GM19351 (cell line): ENCODE data around the gene PRKACA.

Source experiments
- ATAC-seq: cut with Tn5 transposase; IDR thresholded peaks from one replicate; pipeline ENCODE4 v1.9.1; 2021; ENCODE audit warnings: mild to moderate bottlenecking, moderate library complexity; ENCODE audit not compliant: unreplicated experiment

PRKACA gene

GRCh38 chr19:14118165-14119051 lies 846 bp upstream of the PRKACA start:
- peak; percentile 24 for ATAC-seq

- no peak for ATAC-seq
Measured at GRCh38 chr19:14116918-14117578, 514 bp downstream of the PRKACA start.

GRCh38 chr19:14116525-14116917 lies 1.0 kb downstream of the PRKACA start:
- no peak for ATAC-seq

- ATAC-seq: no peak
Measured at GRCh38 chr19:14115756-14116155, 1.8 kb downstream of the PRKACA start.

- ATAC-seq: no peak
Measured at GRCh38 chr19:14114854-14115253, 2.7 kb downstream of the PRKACA start.

DNA sequence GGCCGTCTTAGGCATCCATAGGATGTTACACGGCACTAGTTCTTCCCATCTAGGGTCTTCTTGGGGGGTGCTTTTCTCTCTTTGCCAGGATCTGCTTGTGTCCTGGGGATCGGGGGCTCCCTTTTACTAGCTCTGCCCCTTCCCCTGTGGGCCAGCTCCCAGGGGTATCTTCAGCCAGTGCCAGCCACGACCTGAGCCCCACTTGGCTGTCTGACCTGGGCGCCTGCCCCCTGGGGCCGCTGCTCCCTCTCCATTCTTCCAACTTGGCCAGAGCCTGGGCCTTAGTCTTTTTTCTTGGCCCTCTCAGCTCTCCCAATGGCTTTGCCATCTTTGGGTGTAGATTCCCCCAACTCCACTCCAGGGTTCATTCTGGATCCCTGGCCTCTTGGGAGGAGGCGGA lies 3.1 kb downstream of the PRKACA start:
- ATAC-seq: no peak

- no peak for ATAC-seq
Measured at GRCh38 chr19:14113762-14114414, 3.7 kb downstream of the PRKACA start.

GRCh38 chr19:14112809-14113385 lies 4.7 kb downstream of the PRKACA start:
- ATAC-seq: no peak

DNA sequence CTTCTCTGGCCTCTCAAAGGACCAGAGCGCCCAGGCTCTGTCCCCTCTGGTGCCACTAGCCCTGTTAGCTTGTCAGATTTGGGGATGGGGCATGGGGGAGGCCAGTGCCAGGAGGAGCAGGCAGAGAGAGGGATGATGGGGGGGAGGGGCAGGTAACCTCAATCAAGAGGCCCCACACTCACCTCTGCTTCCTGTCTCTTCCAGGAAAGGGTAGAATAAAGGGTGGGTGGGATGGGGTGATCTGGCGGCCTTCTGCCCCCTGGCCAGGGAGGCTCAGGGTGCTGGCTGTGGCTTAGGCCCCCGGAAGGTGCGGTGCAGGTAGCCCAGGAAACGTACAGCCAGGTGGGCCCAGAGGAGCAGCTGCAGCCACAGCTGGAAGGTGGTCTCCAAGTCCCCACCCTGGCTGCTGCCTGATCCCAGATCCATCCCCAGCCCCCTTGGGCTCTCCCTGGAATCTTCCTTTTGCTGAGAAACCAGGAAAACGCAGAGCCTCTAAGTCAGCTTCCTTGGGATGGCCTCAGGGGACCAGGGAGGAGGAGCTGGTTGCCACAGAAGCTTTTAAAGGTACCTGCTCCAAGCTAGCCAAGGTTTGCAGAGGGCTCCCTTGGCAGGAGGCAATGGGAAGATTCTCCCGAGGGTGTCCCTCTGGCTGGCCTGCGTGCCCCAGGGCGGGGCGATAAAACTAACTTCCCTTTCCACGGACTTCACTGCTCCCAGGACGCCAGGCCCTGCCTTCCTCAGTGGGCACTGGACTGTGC lies 5.3 kb downstream of the PRKACA start:
- no peak for ATAC-seq

DNA sequence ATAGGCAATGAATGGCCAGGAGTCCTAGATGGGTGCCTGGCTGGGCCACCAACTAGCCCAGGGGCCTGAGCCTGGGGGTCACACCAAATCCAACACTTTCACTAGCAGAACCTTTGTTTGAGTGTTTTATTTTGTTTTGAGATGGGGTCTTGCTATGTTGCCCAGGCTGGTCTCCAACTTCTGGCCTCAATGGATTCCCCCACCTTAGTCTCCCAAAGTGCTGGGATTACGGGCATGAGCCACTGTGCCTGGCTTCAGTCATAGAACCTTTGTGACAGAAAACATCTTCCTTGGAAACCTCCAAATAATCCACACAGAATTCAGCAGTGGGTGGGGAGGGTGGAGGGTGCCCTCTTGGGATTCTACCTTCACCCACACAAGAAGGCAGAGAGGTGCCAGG lies 6.1 kb downstream of the PRKACA start:
- no peak for ATAC-seq

DNA sequence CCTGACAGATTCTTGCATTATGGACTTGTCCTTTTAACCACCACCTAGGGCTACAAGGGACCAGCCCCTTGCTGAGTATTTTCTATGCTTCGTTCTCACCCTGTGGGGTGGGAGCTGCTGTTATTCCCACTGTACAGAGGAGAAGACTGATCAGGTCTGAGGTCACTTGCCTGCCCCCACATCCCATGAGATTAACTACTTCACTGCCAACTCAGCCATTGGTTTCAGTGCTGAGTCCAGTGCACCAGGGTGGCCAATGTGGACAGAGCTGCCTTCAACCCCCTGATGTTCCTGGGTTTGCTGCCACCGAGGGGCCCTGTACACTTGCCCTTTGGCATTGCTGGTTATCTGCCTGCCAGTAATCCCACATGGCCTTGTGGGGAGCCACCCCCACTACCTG lies 6.9 kb downstream of the PRKACA start:
- no peak for ATAC-seq

GRCh38 chr19:14107581-14108461 lies 9.7 kb downstream of the PRKACA start:
- ATAC-seq: no peak

DNA sequence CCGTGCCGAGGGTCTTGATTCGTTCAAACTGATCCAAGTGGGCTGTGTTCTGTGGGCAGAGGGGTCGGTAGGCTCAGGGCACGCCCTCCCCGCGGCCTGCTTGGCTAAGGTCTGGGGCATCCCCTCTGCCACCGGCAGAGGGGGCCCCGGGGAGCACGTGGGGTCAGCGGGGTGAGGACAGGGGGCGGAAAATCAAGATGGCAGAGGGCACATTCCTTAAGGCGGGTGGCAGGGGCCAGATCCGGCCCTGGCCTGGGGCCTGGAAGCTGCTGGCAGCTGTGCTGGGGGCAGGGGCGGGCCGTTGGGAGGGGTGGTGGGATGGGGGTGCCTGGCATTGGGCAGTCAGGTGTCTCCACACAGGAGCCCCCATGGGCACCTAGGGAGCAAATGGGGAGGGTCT lies 10.7 kb downstream of the PRKACA start:
- no peak for ATAC-seq

DNA sequence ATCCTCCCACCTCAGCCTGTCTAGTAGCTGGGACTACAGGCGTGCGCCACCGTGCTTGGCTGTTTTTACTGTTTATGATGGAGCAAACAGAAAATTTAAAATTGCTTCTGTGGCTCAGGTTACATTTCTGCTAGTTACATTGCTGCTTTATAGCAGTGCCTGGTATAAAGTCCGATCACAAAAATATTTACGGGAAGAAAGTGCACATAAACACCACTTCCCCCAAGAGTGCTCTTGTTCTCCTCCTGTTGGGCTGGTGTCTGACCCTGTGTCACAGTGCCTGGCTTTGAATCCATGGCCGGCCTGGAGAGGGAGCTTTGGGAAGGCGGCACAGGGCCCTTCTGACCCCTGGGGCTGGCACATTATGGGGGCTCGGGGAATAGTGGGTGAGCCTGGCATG lies 11.9 kb downstream of the PRKACA start:
- ATAC-seq: no peak

DNA sequence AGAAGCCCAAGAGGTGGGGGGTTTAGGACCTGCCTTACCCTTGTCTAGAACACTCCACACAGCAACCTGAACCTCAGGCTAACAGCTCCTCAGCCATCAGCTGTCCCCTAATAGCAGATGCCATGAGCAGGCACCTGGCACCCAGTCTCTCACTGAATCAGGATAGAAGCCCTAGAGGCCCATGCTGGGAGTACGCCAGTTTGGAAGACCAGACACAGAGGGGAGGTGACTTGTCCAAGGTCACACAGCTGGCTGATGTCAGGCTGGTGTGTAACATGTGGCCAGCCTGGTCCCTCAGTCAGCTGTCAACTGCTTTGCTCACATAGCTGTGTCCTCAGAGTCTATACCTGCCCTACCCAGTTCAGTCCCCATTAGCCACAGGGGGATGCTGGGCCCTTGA lies 14.3 kb downstream of the PRKACA start:
- no peak for ATAC-seq

GRCh38 chr19:14102756-14103155 lies 14.8 kb downstream of the PRKACA start:
- no peak for ATAC-seq

DNA sequence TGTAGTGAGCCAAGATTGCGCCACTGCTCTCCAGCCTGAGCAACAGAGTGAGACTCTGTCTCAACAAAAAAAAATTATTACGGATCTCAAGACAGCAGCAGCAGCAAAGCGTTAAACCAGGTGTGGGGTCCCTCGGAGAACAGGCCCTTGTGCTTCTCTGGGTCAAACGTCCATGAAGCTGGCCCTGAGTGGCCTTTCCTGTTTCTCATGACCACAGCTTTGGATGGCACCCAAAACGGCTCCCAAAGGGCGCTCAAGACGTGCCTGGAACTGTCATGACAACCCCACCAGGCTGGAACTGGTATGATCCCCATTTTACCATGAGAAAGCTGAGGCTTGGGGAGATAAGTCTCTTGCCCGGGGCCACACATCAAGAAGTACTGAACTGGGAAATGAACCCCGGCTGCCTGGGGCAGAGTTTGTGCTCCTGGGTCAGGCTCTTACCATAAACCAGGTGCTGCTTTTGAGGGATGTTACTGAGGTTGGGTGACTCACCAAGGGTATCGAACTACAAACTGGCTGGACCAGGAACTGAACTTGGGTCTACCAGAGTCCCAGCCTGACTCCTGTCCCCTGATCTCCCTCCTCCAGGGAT lies 15.4 kb downstream of the PRKACA start:
- ATAC-seq: no peak

DNA sequence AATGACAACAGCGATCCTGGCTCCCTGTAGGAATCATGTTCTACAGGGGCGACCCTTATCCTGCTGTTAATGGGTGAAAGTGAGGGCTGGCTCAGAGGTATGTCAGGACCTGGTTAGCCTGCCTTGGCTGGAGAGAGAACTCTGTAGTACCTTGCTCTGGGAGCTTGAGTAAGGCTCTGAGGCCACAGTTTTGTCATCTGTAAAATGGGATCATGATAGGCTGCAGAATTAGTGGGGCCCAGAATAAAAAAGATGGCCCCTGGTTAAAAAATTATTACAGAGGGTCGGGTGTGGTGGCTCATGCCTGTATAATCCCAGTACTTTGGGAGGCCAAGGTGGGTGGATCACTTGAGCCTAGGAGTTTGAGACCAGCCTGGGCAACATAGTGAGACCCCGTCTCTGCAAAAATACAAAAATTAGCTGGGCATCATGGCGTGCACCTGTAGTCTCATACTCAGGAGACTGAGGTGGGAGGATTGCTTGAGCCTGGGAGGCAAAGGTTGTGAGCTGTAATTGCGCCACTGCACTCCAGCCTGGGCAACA lies 16.5 kb downstream of the PRKACA start:
- ATAC-seq: no peak

DNA sequence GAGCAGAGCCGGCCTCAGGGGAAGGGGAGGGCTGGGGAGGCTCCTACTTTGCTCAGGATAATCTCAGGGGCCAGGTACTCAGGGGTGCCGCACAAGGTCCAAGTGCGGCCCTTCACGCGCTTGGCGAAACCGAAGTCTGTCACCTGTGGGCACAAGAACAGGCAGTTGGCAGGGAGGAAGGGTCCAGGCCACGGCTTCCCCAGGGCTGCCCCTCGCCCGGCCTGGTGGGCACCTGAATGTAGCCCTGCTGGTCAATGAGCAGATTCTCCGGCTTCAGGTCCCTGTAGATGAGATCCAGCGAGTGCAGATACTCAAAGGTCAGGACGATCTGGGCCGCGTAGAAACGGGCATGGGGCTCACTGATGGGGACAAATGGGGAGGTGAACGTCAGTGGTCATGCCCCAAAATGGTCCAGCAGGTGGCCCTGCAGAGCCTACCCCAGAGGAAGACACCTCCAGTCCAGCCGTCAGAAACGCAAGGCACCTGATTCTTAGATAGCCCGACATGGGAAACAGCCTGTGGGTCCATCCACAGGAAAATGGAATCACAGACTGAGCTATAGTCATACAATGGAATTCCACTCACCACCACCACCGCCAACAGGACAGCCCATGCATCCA lies 19.9 kb downstream of the PRKACA start:
- no peak for ATAC-seq
